Cardiac fibroblast (primary cell): ENCODE data around the gene PRDM2.
A peak's percentile ranks its signal among the peaks of the same experiment; 100 is the strongest.

Experiments used
- DNase-seq, 2 donors: peaks; one replicate each; pipeline versions ENCODE4 v3.0.0 to v3.0.0-alpha.2; 2010; ENCODE audit warnings: low read depth in 2 of 2
- H3K4me3 ChIP-seq, 2 donors: replicated peaks in 1 of 2; 1 replicate in 1 of 2; 2 replicates in 1 of 2; pipeline ENCODE4 v1.5.1; 2011; ENCODE audit warnings: low read depth in 2 of 2, low read length in 2 of 2, mild to moderate bottlenecking in 2 of 2, moderate library complexity in 1 of 2
- CTCF ChIP-seq: IDR thresholded peaks from one replicate; pipeline ENCODE4 v1.5.1; 2011; ENCODE audit warnings: low read depth, mild to moderate bottlenecking, low read length, inconsistent platforms

The PRDM2 gene

GRCh38 chr1:13699510-13699909 is 478 bp upstream of the PRDM2 start:
- TF ChIP-seq CTCF: no peak
- H3K4me3 ChIP-seq: peak overlapping the region; percentile 59 to 69
- peak; percentile 16 to 33 for DNase-seq

DNA sequence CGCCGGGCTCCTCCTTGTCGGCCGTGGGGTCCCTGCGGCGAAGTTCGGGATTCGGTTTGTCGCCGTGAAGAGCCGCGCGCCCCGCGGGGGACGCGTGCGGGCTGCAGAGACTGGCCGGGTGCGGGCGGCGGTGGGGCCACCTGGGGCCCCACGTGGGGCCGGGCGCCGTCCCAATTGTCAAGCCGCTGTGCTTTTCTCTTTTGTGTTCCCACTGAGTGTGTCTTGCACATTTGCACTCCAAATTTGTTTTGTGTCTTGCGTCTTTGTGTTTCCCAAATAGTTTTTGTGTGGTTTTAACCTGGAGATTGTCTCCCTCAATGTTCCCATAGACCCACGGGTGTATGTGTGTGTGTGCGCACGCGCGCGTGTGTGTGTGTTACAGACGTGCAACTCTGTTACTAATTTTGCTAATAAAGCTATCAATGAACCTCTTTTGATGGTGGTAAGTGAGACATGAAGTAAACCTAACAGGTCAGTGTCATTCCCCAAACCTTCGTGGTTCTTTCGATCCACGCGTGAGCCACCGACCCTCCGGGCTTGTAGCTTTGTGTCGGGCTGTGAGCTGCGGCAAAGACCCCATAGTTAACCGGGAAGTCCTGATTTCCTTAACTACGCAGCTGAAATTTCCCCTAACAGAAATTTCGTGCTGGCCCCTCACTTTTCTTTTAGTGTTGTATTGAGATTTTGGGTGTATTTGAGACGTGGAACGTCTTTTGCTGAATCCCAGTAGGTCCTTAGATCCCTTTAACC is 708 bp downstream of the PRDM2 start:
- peak; percentile 36 to 39 for DNase-seq
- peak overlapping the region; percentile 40 to 69 for H3K4me3 ChIP-seq
- no peak for TF ChIP-seq CTCF

GRCh38 chr1:13701271-13701640 is 1.3 kb downstream of the PRDM2 start:
- no peak for TF ChIP-seq CTCF
- DNase-seq: peak in 1 of 2 donors; percentile 6
- peak overlapping the region in 1 of 2 donors; percentile 69 for H3K4me3 ChIP-seq

GRCh38 chr1:13702425-13703127 is 2.6 kb downstream of the PRDM2 start:
- H3K4me3 ChIP-seq: no peak overlapping the region
- TF ChIP-seq CTCF: no peak
- no peak for DNase-seq

GRCh38 chr1:13703128-13703513 is 3.1 kb downstream of the PRDM2 start:
- no peak for TF ChIP-seq CTCF
- H3K4me3 ChIP-seq: no peak overlapping the region
- no peak for DNase-seq

DNA sequence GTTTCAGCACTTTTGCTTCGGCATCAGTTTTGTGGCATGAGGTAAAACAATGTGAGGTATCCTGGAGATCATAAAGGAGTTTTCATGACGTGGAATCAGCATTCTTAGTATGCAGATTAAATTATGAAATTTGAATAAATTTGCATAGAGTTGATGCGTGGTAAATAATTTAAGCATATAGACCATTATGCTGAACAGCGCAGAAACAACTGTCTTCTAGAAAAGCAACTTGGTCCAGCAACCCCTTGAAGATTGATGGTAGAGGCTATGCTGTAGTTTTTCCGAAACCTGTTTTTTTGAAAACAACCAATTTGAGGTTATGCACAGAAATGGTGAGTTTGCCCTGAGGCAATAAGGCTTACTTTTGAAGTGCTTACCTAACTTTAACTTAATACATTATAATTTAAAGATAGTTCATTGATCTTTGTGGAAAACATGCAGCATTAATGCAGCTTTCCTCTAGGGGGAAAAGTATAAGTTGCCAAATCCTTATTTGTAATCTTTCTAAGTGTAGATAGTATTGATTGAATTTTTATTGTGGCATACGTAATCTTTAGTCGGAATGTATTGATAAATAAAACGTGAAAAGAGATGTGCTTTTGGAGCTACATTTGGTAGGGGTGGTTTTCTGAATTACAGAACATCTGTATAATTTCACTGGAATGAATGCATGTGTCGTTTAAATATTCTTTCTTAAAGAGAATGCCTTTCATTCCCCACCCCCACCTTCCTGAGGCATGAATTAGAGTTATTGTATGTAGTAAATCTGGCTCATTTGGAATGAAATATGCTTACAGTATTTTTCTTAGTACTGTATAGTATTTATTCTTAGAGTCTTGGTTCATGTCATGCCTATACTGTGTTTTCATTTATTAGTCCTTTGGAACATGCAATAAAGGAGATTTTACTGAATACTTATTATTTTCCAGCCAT is 3.8 kb downstream of the PRDM2 start:
- DNase-seq: no peak
- TF ChIP-seq CTCF: peak; percentile 4
- H3K4me3 ChIP-seq: no peak overlapping the region
